OCI-M2 (cell line): ENCODE data around the gene SCN3B.

ENCODE experiments used
- DNase-seq: peaks from one replicate; lab custom pipeline; 2025; ENCODE audit not compliant: unreplicated experiment; lab: John Stamatoyannopoulos, UW

Gene SCN3B

GRCh38 chr11:123601136-123601535, 53.3 kb downstream of the SCN3B start:
- no peak for DNase-seq

GRCh38 chr11:123597859-123598258, 56.6 kb downstream of the SCN3B start:
- no peak for DNase-seq

GRCh38 chr11:123594921-123595320, 59.5 kb downstream of the SCN3B start:
- DNase-seq: no peak

- DNase-seq: no peak
Observed at GRCh38 chr11:123594188-123594901, 60.1 kb downstream of the SCN3B start.

- DNase-seq: no peak
Observed at GRCh38 chr11:123593570-123593969, 60.9 kb downstream of the SCN3B start.

GRCh38 chr11:123590296-123590912, 64.0 kb downstream of the SCN3B start:
- DNase-seq: no peak

GRCh38 chr11:123588864-123589262, 65.6 kb downstream of the SCN3B start:
- no peak for DNase-seq

- DNase-seq: no peak
Observed at GRCh38 chr11:123588117-123588863, 66.1 kb downstream of the SCN3B start.

GRCh38 chr11:123587559-123587958, 66.9 kb downstream of the SCN3B start:
- DNase-seq: no peak

- DNase-seq: no peak
Observed at GRCh38 chr11:123587044-123587443, 67.4 kb downstream of the SCN3B start.

- DNase-seq: no peak
Observed at GRCh38 chr11:123586568-123586967, 67.9 kb downstream of the SCN3B start.

- no peak for DNase-seq
Observed at GRCh38 chr11:123585706-123586105, 68.7 kb downstream of the SCN3B start.

- no peak for DNase-seq
Observed at GRCh38 chr11:123585206-123585605, 69.2 kb downstream of the SCN3B start.

- DNase-seq: no peak
Observed at GRCh38 chr11:123584737-123585136, 69.7 kb downstream of the SCN3B start.

- DNase-seq: no peak
Observed at GRCh38 chr11:123584186-123584585, 70.2 kb downstream of the SCN3B start.

GRCh38 chr11:123582992-123583504, 71.4 kb downstream of the SCN3B start:
- no peak for DNase-seq

- no peak for DNase-seq
Observed at GRCh38 chr11:123581651-123582399, 72.6 kb downstream of the SCN3B start.

- DNase-seq: no peak
Observed at GRCh38 chr11:123580557-123581275, 73.7 kb downstream of the SCN3B start.

- no peak for DNase-seq
Observed at GRCh38 chr11:123580137-123580536, 74.3 kb downstream of the SCN3B start.

GRCh38 chr11:123579482-123579812, 75.0 kb downstream of the SCN3B start:
- no peak for DNase-seq
